Measurements from ENCODE around the gene ATP2C2.

GRCh38 chr16:84327926-84328505, 40.3 kb upstream of the ATP2C2 start:
- TF ChIP-seq GATA2 (IDR thresholded peaks at IDR 0.05; ENCODE audit: low read depth, low read length) (no peak), GATA3 (IDR thresholded peaks at IDR 0.05; ENCODE audit: low read depth, low read length) (no peak)
